Thyroid gland (tissue), 4 donors: ENCODE data around the gene SHLD3.

ENCODE experiments used
- POLR2A ChIP-seq, 2 donors: fragments of 450-650 bp; IDR thresholded peaks; one replicate each; pipeline ENCODE4 v1.6.1; 2017; ENCODE audit warnings: antibody characterized with exemption in 2 of 2, mild to moderate bottlenecking in 2 of 2, moderate library complexity in 1 of 2
- TF ChIP-seq, protein P1 (sequence below), 6 experiments: fragments of 200-600 bp in 3 of 6; fragments of 450-650 bp in 3 of 6; sonication (generic) in 3 of 6; IDR thresholded peaks; one replicate each; pipeline ENCODE4 v1.5.1; 2016 to 2019; ENCODE audit warnings: antibody characterized with exemption in 6 of 6, mild to moderate bottlenecking in 2 of 6, inconsistent platforms in 1 of 6, moderate library complexity in 1 of 6

DNA sequence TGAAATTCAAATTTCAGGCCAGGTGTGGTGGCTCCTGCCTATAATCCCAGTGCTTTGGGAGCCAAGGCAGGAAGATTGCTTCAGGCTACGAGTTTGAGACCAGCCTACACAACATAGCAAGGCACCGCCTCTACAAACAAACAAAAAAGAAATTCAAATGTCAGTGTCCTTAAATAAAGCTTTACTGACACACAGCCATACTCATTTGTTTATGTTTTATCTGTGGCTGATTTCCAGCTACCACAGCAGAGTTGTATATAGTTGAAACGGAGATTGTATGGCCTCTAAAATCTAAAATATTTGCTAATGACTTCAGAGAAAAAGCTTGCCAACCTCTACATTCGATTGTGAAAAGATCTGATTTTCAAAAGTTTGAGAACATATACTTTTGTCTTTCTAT lies 15.4 kb downstream of the SHLD3 start:
- TF ChIP-seq, protein P1, sequence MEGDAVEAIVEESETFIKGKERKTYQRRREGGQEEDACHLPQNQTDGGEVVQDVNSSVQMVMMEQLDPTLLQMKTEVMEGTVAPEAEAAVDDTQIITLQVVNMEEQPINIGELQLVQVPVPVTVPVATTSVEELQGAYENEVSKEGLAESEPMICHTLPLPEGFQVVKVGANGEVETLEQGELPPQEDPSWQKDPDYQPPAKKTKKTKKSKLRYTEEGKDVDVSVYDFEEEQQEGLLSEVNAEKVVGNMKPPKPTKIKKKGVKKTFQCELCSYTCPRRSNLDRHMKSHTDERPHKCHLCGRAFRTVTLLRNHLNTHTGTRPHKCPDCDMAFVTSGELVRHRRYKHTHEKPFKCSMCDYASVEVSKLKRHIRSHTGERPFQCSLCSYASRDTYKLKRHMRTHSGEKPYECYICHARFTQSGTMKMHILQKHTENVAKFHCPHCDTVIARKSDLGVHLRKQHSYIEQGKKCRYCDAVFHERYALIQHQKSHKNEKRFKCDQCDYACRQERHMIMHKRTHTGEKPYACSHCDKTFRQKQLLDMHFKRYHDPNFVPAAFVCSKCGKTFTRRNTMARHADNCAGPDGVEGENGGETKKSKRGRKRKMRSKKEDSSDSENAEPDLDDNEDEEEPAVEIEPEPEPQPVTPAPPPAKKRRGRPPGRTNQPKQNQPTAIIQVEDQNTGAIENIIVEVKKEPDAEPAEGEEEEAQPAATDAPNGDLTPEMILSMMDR (IDR thresholded peaks at IDR 0.05): no peak
- TF ChIP-seq POLR2A (IDR thresholded peaks at IDR 0.05): no peak
